Astrocyte (in vitro differentiated cells and primary cell): ENCODE measurements around the gene ATP13A2. TPM values are rescaled to one million over a fixed set of nuclear protein-coding genes. Genes with fewer than 3 reads are reported as not detected.
"Not testable (repeated sequence)": the region's sequence is repeated elsewhere in the genome, so short reads cannot be mapped to it uniquely, and the experiment has no call there.

Experiments
- DNase-seq: peaks from one replicate; pipeline ENCODE4 v3.0.0-alpha.2; 2010; ENCODE audit warnings: low read depth
- FAIRE-seq: peaks from 2 replicates; lab custom pipeline; 2011; peaks lifted over from hg19 to GRCh38; lab: Jason Lieb, UNC
- H2AFZ ChIP-seq: 2 replicates; pipeline ENCODE4 v1.6.0; 2012; ENCODE audit warnings: low read depth, low read length, inconsistent platforms
- H3K27ac ChIP-seq: 2 replicates; pipeline ENCODE4 v1.5.1; 2011; ENCODE audit warnings: low read depth, low read length, inconsistent platforms
- H3K27me3 ChIP-seq: 2 replicates; pipeline ENCODE4 v1.6.0; 2011; ENCODE audit warnings: low read length, inconsistent platforms; ENCODE audit not compliant: insufficient read depth
- H3K36me3 ChIP-seq: 2 replicates; pipeline ENCODE4 v1.5.1; 2011; ENCODE audit warnings: low read length, inconsistent platforms; ENCODE audit not compliant: insufficient read depth
- H3K4me1 ChIP-seq: 2 replicates; pipeline ENCODE4 v1.5.1; 2011; ENCODE audit warnings: low read length, inconsistent platforms; ENCODE audit not compliant: insufficient read depth
- H3K4me2 ChIP-seq: 2 replicates; pipeline ENCODE4 v1.6.0; 2012; ENCODE audit warnings: low read length, inconsistent platforms
- H3K4me3 ChIP-seq: 2 replicates; pipeline ENCODE4 v1.5.1; 2011; ENCODE audit warnings: low read depth, mild to moderate bottlenecking, low read length, inconsistent platforms; ENCODE audit not compliant: insufficient read depth
- H3K79me2 ChIP-seq: 2 replicates; pipeline ENCODE4 v1.6.0; 2012; ENCODE audit warnings: mild to moderate bottlenecking, low read length, inconsistent platforms; ENCODE audit not compliant: insufficient read depth
- H3K9ac ChIP-seq: 2 replicates; pipeline ENCODE4 v1.6.0; 2012; ENCODE audit warnings: mild to moderate bottlenecking, low read length, inconsistent platforms
- H3K9me3 ChIP-seq: 2 replicates; pipeline ENCODE4 v1.5.1; 2012; ENCODE audit warnings: low read depth, mild to moderate bottlenecking, low read length, inconsistent platforms; ENCODE audit not compliant: insufficient read depth
- H4K20me1 ChIP-seq: 2 replicates; pipeline ENCODE4 v1.6.0; 2012; ENCODE audit warnings: low read length, inconsistent platforms; ENCODE audit not compliant: insufficient read depth
- H3K27ac Mint-ChIP-seq: one replicate; pipeline ENCODE4 v1.8.0; 2021; ENCODE audit warnings: mild to moderate bottlenecking, mixed read lengths; ENCODE audit not compliant: unreplicated experiment
- H3K27me3 Mint-ChIP-seq: one replicate; pipeline ENCODE4 v1.8.0; 2021; ENCODE audit warnings: low read depth, mixed read lengths; ENCODE audit not compliant: unreplicated experiment
- H3K36me3 Mint-ChIP-seq: one replicate; pipeline ENCODE4 v1.8.0; 2021; ENCODE audit warnings: low read depth, mixed read lengths; ENCODE audit not compliant: unreplicated experiment
- H3K4me1 Mint-ChIP-seq: one replicate; pipeline ENCODE4 v1.8.0; 2021; ENCODE audit warnings: low read depth, mixed read lengths; ENCODE audit not compliant: unreplicated experiment
- H3K4me3 Mint-ChIP-seq: one replicate; pipeline ENCODE4 v1.8.0; 2021; ENCODE audit warnings: mild to moderate bottlenecking, moderate library complexity, mixed read lengths; ENCODE audit not compliant: unreplicated experiment
- H3K9me3 Mint-ChIP-seq: one replicate; pipeline ENCODE4 v1.8.0; 2021; ENCODE audit warnings: mild to moderate bottlenecking, mixed read lengths; ENCODE audit not compliant: unreplicated experiment
- EZH2 ChIP-seq: IDR thresholded peaks from 2 replicates; pipeline ENCODE4 v1.6.1; 2012; ENCODE audit warnings: mild to moderate bottlenecking, low read length, inconsistent platforms; ENCODE audit not compliant: insufficient read depth
- total RNA-seq: library from RNA; stranded (reverse); gene quantifications from 2 replicates; pipeline ENCODE4 v1.2.1, GENCODE V29; 2021
- TF ChIP-seq, protein P1 (sequence below): IDR thresholded peaks from 2 replicates; pipeline ENCODE4 v1.5.1; 2011; ENCODE audit warnings: low read depth, mild to moderate bottlenecking, inconsistent platforms, low read length, moderate library complexity; ENCODE audit not compliant: insufficient read depth

The ATP13A2 gene
- total RNA-seq, 1 donor from 2014 or later, result 67.8 TPM

DNA sequence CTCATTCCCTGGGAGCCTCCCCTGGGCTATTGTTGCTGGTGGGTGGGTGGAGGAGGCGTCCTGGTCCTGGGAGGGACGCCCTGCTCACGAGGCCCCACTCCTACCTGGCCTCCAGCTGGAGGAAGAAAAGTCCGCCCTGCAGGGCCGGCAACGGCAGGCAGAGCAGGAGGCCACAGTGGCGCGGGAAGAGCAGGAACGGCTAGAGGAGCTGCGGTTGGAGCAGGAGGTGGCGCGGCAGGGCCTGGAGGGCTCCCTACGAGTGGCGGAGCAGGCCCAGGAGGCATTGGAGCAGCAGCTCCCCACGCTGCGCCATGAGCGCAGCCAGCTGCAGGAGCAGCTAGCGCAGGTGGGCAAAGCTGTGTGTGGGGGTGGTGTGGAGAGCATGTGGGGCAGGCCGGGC is 65.1 kb downstream of the ATP13A2 start:
- Histone ChIP-seq H3K79me2 (no peaks in the 10 kb centered on the region), H3K9me3 (no peaks in the 10 kb centered on the region), H3K27me3 (no peaks in the 10 kb centered on the region), H3K4me1 (peaks cover 8% of the 10 kb centered on the region), H3K9ac (no peak overlapping the region), H3K27ac (no peak overlapping the region), H4K20me1 (no peaks in the 10 kb centered on the region), H2AFZ (no peak overlapping the region), H3K36me3 (no peaks in the 10 kb centered on the region), H3K4me3 (no peak overlapping the region), H3K4me2 (no peak overlapping the region)
- no peaks in the 10 kb centered on the region for H3K27me3 Mint-ChIP-seq
- no peaks in the 10 kb centered on the region for H3K9me3 Mint-ChIP-seq
- FAIRE-seq (no peak), DNase-seq (no peak)
- H3K36me3 Mint-ChIP-seq, result peaks cover 4% of the 10 kb centered on the region
- no peak overlapping the region for H3K4me3 Mint-ChIP-seq
- H3K4me1 Mint-ChIP-seq, result no peaks in the 10 kb centered on the region
- H3K27ac Mint-ChIP-seq, result no peak overlapping the region
- no peak for TF ChIP-seq EZH2
- TF ChIP-seq, protein P1, sequence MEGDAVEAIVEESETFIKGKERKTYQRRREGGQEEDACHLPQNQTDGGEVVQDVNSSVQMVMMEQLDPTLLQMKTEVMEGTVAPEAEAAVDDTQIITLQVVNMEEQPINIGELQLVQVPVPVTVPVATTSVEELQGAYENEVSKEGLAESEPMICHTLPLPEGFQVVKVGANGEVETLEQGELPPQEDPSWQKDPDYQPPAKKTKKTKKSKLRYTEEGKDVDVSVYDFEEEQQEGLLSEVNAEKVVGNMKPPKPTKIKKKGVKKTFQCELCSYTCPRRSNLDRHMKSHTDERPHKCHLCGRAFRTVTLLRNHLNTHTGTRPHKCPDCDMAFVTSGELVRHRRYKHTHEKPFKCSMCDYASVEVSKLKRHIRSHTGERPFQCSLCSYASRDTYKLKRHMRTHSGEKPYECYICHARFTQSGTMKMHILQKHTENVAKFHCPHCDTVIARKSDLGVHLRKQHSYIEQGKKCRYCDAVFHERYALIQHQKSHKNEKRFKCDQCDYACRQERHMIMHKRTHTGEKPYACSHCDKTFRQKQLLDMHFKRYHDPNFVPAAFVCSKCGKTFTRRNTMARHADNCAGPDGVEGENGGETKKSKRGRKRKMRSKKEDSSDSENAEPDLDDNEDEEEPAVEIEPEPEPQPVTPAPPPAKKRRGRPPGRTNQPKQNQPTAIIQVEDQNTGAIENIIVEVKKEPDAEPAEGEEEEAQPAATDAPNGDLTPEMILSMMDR, result no peak

DNA sequence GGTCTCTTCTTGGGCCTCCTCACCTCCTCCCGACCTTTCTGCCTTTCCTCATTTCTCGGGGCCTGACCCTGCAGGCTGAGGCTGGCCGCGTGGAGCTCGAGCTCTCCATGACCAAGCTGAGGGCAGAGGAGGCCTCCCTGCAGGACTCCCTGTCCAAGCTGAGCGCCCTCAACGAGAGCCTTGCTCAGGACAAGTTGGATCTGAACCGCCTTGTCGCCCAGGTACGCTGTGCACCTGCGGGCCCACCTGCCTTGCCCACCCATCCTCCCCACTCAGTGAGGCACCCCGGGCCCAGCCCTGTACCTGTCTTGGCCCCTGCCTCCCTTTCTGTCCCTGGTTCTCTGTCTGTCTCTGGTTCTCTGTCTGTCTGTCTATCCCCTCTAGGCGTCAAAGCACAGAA is 65.5 kb downstream of the ATP13A2 start:
- H3K27ac Mint-ChIP-seq, H3K4me1 ChIP-seq, H3K27ac ChIP-seq, H3K36me3 Mint-ChIP-seq, H3K36me3 ChIP-seq, H2AFZ ChIP-seq, H3K9ac ChIP-seq, H3K4me3 Mint-ChIP-seq, H3K4me2 ChIP-seq, H3K4me3 ChIP-seq, H3K9me3 ChIP-seq, DNase-seq, H3K9me3 Mint-ChIP-seq, H4K20me1 ChIP-seq, H3K4me1 Mint-ChIP-seq, H3K27me3 Mint-ChIP-seq, H3K79me2 ChIP-seq, FAIRE-seq, H3K27me3 ChIP-seq: not testable (repeated sequence)

DNA sequence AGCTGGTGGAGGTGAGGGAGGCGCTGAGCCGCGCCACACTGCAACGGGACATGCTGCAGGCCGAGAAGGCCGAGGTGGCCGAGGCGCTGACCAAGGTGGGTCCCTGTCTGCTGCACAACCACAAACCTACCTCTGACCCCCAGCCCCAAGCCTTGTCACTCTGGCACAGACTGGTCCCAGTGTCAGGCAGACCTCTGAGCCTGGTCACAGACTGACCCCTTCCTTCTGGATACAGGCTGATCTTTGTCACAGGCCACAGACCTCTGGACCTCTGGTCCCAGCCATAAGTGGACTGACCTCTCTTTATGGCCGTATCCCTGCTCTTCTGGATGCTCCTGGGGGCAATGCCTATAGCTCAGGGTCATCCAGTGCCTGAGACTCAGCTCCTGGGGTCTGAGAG is 66.2 kb downstream of the ATP13A2 start:
- H3K4me1 ChIP-seq, H2AFZ ChIP-seq, H3K4me1 Mint-ChIP-seq, H3K4me2 ChIP-seq, H3K27ac Mint-ChIP-seq, H3K9me3 ChIP-seq, FAIRE-seq, H3K36me3 ChIP-seq, H3K27ac ChIP-seq, H3K9ac ChIP-seq, H3K27me3 ChIP-seq, H3K27me3 Mint-ChIP-seq, H3K9me3 Mint-ChIP-seq, H3K36me3 Mint-ChIP-seq, H3K79me2 ChIP-seq, H4K20me1 ChIP-seq, H3K4me3 Mint-ChIP-seq, DNase-seq, H3K4me3 ChIP-seq: not testable (repeated sequence)

DNA sequence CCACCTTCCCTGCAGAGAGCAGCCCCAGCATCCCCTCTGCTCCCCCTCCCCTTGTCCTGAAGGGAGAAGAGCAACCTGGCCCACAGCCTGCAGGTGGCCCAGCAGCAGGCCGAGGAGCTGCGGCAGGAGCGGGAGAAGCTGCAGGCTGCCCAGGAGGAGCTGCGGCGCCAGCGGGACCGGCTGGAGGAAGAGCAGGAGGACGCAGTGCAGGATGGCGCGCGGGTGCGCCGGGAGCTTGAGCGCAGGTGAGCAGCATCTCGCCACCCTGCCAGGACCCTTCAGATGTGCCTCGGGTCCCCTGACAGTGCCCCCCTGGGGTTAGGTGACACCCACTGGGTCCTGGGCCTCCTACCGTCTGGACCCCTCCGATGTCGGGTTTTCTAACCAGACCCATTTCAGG is 67.7 kb downstream of the ATP13A2 start:
- FAIRE-seq (no peak), DNase-seq (no peak)
- Mint-ChIP-seq H3K27me3 (no peaks in the 10 kb centered on the region), H3K9me3 (no peaks in the 10 kb centered on the region), H3K27ac (no peak overlapping the region), H3K4me3 (no peak overlapping the region), H3K36me3 (peaks cover 4% of the 10 kb centered on the region), H3K4me1 (no peaks in the 10 kb centered on the region)
- H3K4me2 ChIP-seq, result no peak overlapping the region
- TF ChIP-seq, protein P1, result no peak
- TF ChIP-seq EZH2, result no peak
- no peak overlapping the region for H3K9ac ChIP-seq
- peaks cover 5% of the 10 kb centered on the region for H3K4me1 ChIP-seq
- H3K9me3 ChIP-seq, result no peaks in the 10 kb centered on the region
- H2AFZ ChIP-seq, result no peak overlapping the region
- H4K20me1 ChIP-seq, result no peaks in the 10 kb centered on the region
- H3K36me3 ChIP-seq, result no peaks in the 10 kb centered on the region
- H3K79me2 ChIP-seq, result no peaks in the 10 kb centered on the region
- no peak overlapping the region for H3K4me3 ChIP-seq
- H3K27ac ChIP-seq, result no peak overlapping the region
- no peaks in the 10 kb centered on the region for H3K27me3 ChIP-seq

DNA sequence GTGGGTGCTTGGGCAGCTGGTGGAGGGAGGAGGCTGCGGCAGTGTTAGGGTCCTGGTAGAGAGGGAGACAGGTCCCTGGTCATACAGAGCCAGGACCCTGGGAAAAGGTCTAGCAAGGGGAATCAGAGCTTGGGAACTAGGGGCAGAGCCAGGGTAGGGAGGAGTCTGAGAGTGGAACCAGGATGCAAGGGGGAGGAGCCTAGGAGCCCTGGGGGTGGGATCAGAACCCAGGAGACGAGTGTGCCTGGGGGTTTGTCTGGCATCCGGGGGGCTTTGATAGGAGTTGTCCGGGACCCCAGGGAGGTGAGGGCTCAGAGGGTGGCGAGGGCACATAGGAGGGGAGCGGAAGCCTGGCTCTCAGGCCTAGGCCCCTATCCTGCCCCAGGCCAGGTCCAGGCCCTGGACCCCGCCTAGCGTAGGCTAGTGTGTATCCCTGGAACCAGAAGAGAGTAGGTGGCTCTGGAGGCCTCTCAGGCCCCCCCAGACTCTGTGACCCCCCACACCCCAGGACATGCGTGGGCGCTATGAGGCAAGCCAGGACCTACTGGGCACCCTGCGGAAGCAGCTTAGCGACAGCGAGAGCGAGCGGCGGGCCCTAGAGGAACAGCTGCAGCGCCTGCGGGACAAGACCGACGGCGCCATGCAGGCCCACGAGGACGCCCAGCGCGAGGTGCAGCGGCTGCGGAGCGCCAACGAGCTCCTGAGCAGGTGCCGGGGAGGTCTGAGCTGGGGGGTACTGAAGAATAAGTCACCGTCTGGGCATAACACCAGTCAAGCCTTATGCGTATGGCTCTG is 72.1 kb downstream of the ATP13A2 start:
- H3K9me3 ChIP-seq, H3K4me2 ChIP-seq, H3K9me3 Mint-ChIP-seq, H2AFZ ChIP-seq, DNase-seq, H3K79me2 ChIP-seq, H3K9ac ChIP-seq, FAIRE-seq, H3K36me3 Mint-ChIP-seq, H3K4me3 ChIP-seq, H3K27me3 ChIP-seq, H3K36me3 ChIP-seq, H3K27me3 Mint-ChIP-seq, H3K4me1 Mint-ChIP-seq, H3K4me1 ChIP-seq, H4K20me1 ChIP-seq, H3K27ac ChIP-seq: not testable (repeated sequence)
- H3K27ac Mint-ChIP-seq, result peak overlapping the region; percentile 72
- H3K4me3 Mint-ChIP-seq, result peak overlapping the region; percentile 50
